ENCODE data around the gene BUB1. TPM values are rescaled to one million over a fixed set of nuclear protein-coding genes. Genes with fewer than 3 reads are reported as not detected.

BUB1 gene
- total and polyA plus RNA-seq, 4 experiments from 2014 or later, result 1.2 to 2.9 (median 1.7) TPM; not detected in 1

DNA sequence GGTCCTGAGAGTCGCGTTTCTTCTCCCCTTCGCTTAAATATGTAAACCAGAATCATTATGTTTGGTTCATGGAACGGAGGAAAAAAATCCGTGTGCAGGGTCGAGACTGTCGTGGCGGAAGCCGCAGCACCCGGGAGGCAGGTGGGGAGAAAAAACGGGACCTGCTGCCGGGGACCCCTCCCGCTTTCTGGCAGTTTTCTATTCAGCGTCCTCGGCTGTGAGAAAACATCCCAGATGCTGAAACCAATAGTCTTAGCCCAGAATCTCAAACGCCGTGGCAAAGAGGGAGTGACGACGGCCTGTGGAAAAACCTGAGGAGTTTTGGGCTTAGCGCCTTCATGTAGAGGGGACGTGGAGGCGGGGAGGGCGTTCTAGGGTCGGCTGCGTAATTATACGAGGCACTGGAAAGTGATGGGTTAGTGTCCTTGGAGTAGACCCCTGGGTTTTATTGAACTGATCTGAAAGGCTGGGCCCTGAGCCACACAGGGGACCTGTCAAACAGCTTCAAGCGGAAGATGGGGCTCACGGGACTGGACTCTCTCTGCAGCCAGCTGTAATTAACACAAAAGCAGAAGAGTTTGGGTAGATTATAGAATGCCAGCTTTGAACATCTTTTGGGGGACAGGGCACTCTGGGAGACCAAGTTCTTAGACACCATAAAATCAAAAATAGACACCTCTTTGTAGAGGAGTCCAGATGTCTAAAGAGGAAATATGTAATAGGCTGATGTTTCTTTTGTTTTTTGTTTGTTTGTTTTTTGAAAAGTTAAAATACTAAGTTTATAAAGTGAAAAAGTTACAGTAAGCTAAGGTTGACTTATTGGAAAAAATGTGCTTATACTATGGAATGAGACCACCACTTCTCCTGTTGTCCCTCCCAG lies 834 bp upstream of the BUB1 start:
- Mint-ChIP-seq H3K4me3 (peak overlapping the region; percentile 96 to 100 (median 98)), H3K36me3 (peaks cover 0 to 12% of the 10 kb centered on the region in 2 donors), H3K27ac (peak overlapping the region; percentile 87 to 98 (median 95)), H3K4me1 (peaks cover 15 to 40% (median 23%) of the 10 kb centered on the region in 4 donors), H3K9me3 (no peaks in the 10 kb centered on the region), H3K27me3 (no peaks in the 10 kb centered on the region)
- peak overlapping the region; percentile 72 for H3K27ac ChIP-seq (ENCODE audit: low read depth, low read length)
- ChIA-PET POLR2A (ENCODE audit: partially characterized antibody) (interaction anchor here (0.9 to 1.0 kb wide), 3 partner anchors 9 to 30 kb away, joined by 4 to 10 read pairs (median 4); no protein-coding TSS in a partner anchor), CTCF (ENCODE audit: partially characterized antibody) (interaction anchor here (0.9 to 1.8 kb wide), 5 partner anchors 9 to 134 kb away, joined by 3 to 7 read pairs (median 4); no protein-coding TSS in a partner anchor)
- H3K36me3 ChIP-seq (ENCODE audit: insufficient read depth, low read length), result no peaks in the 10 kb centered on the region
- H3K4me3 ChIP-seq (ENCODE audit: low read length in 2 of 2), result peak overlapping the region; percentile 98
- intact Hi-C loops (cut with micrococcal nuclease), result loop anchor here (1.0 to 10.0 kb wide), 3 partner anchors 21 to 1376 kb away; partner anchors contain the start of genes BCL2L11 and TMEM87B
- no peaks in the 10 kb centered on the region for H3K27me3 ChIP-seq (ENCODE audit: insufficient read depth, low read length)
- no peaks in the 10 kb centered on the region for H3K9me3 ChIP-seq (ENCODE audit: control insufficient read depth in 1 of 2, low read length in 2 of 2)
- peaks cover 27% of the 10 kb centered on the region for H3K4me1 ChIP-seq (ENCODE audit: insufficient read depth, low read length)
- peak in 1 of 5 donors; percentile 10 for DNase-seq

- ChIA-PET POLR2A (ENCODE audit: partially characterized antibody) (interaction anchor here (0.6 kb wide), 1 partner anchor 760 kb away, joined by 4 read pairs; no protein-coding TSS in a partner anchor), CTCF (ENCODE audit: partially characterized antibody) (no interaction called here)
- no peaks in the 10 kb centered on the region for H3K27me3 Mint-ChIP-seq
- H3K4me1 Mint-ChIP-seq, result peaks cover 15 to 40% (median 23%) of the 10 kb centered on the region in 4 donors
- no peaks in the 10 kb centered on the region for H3K9me3 ChIP-seq (ENCODE audit: control insufficient read depth in 1 of 2, low read length in 2 of 2)
- peak overlapping the region in 1 of 2 donors; percentile 98 for H3K4me3 ChIP-seq (ENCODE audit: low read length in 2 of 2)
- no peak for DNase-seq
- H3K4me1 ChIP-seq (ENCODE audit: insufficient read depth, low read length), result peaks cover 27% of the 10 kb centered on the region
- peak overlapping the region in 6 of 7 donors; percentile 52 to 92 (median 80) for H3K27ac Mint-ChIP-seq
- H3K27me3 ChIP-seq (ENCODE audit: insufficient read depth, low read length), result no peaks in the 10 kb centered on the region
- H3K36me3 ChIP-seq (ENCODE audit: insufficient read depth, low read length), result no peaks in the 10 kb centered on the region
- H3K36me3 Mint-ChIP-seq, result peaks cover 0 to 12% of the 10 kb centered on the region in 2 donors
- intact Hi-C loops (cut with micrococcal nuclease), result loop anchor here (10.0 kb wide), 2 partner anchors 448 to 1378 kb away; partner anchors contain the start of genes BCL2L11 and TMEM87B
- peak overlapping the region; percentile 86 to 100 (median 97) for H3K4me3 Mint-ChIP-seq
- no peaks in the 10 kb centered on the region for H3K9me3 Mint-ChIP-seq
- peak overlapping the region; percentile 72 for H3K27ac ChIP-seq (ENCODE audit: low read depth, low read length)
Measured at GRCh38 chr2:110677080-110677479, 783 bp downstream of the BUB1 start.

GRCh38 chr2:110675679-110676078 lies 2.2 kb downstream of the BUB1 start:
- H3K27me3 Mint-ChIP-seq, result no peaks in the 10 kb centered on the region
- no peaks in the 10 kb centered on the region for H3K9me3 Mint-ChIP-seq
- Histone ChIP-seq H3K4me1 (ENCODE audit: insufficient read depth, low read length) (peaks cover 27% of the 10 kb centered on the region), H3K9me3 (ENCODE audit: control insufficient read depth in 1 of 2, low read length in 2 of 2) (no peaks in the 10 kb centered on the region), H3K27me3 (ENCODE audit: insufficient read depth, low read length) (no peaks in the 10 kb centered on the region), H3K27ac (ENCODE audit: low read depth, low read length) (no peak overlapping the region), H3K36me3 (ENCODE audit: insufficient read depth, low read length) (no peaks in the 10 kb centered on the region), H3K4me3 (ENCODE audit: low read length in 2 of 2) (no peak overlapping the region)
- peaks cover 15 to 40% (median 23%) of the 10 kb centered on the region in 4 donors for H3K4me1 Mint-ChIP-seq
- ChIA-PET POLR2A (ENCODE audit: partially characterized antibody) (no interaction called here), CTCF (ENCODE audit: partially characterized antibody) (no interaction called here)
- peaks cover 0 to 12% of the 10 kb centered on the region in 2 donors for H3K36me3 Mint-ChIP-seq
- peak overlapping the region in 1 of 8 donors; percentile 70 for H3K4me3 Mint-ChIP-seq
- DNase-seq, result no peak
- peak overlapping the region in 1 of 7 donors; percentile 70 for H3K27ac Mint-ChIP-seq
- intact Hi-C loops (cut with micrococcal nuclease), result loop anchor here (10.0 kb wide), 2 partner anchors 449 to 1379 kb away; partner anchors contain the start of genes BCL2L11 and TMEM87B

- ChIA-PET POLR2A (ENCODE audit: partially characterized antibody) (no interaction called here), CTCF (ENCODE audit: partially characterized antibody) (no interaction called here)
- DNase-seq, result peak in 4 of 5 donors; percentile 10 to 50 (median 25)
- Histone ChIP-seq H3K4me1 (ENCODE audit: insufficient read depth, low read length) (peaks cover 27% of the 10 kb centered on the region), H3K27me3 (ENCODE audit: insufficient read depth, low read length) (no peaks in the 10 kb centered on the region), H3K4me3 (ENCODE audit: low read length in 2 of 2) (no peak overlapping the region), H3K36me3 (ENCODE audit: insufficient read depth, low read length) (no peaks in the 10 kb centered on the region), H3K9me3 (ENCODE audit: control insufficient read depth in 1 of 2, low read length in 2 of 2) (no peaks in the 10 kb centered on the region), H3K27ac (ENCODE audit: low read depth, low read length) (peak overlapping the region; percentile 20)
- H3K36me3 Mint-ChIP-seq, result peaks cover 0 to 12% of the 10 kb centered on the region in 2 donors
- H3K9me3 Mint-ChIP-seq, result no peaks in the 10 kb centered on the region
- peak overlapping the region; percentile 7 to 73 (median 56) for H3K27ac Mint-ChIP-seq
- H3K4me3 Mint-ChIP-seq, result peak overlapping the region; percentile 56 to 80 (median 70)
- peaks cover 15 to 40% (median 23%) of the 10 kb centered on the region in 4 donors for H3K4me1 Mint-ChIP-seq
- intact Hi-C loops (cut with micrococcal nuclease), result loop anchor here (10.0 kb wide), 2 partner anchors 450 to 1380 kb away; partner anchors contain the start of genes BCL2L11 and TMEM87B
- no peaks in the 10 kb centered on the region for H3K27me3 Mint-ChIP-seq
Measured at GRCh38 chr2:110674620-110675555, 3.0 kb downstream of the BUB1 start.

DNA sequence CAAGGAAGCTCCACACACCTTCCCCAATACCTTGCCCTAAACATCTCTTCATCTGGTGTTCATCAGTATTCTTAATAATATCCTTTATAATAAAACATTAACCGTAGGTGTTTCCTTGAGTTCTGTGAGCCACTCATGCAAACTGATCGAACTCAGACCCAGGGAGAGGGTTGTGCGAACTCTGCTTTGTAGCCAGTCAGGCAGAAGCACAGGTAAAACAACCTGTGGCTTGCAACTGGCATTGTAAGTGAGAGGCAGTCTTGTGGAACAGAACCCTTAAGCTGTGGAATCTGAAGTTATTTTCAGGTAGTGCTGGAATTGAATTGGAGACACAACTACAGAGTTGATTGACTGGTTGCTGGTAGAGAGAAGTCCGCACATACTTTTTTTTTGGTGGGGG lies 4.7 kb downstream of the BUB1 start:
- Histone ChIP-seq H3K27ac (ENCODE audit: low read depth, low read length) (no peak overlapping the region), H3K27me3 (ENCODE audit: insufficient read depth, low read length) (no peaks in the 10 kb centered on the region), H3K36me3 (ENCODE audit: insufficient read depth, low read length) (no peaks in the 10 kb centered on the region), H3K4me1 (ENCODE audit: insufficient read depth, low read length) (peaks cover 31% of the 10 kb centered on the region), H3K4me3 (ENCODE audit: low read length in 2 of 2) (no peak overlapping the region), H3K9me3 (ENCODE audit: control insufficient read depth in 1 of 2, low read length in 2 of 2) (no peaks in the 10 kb centered on the region)
- CTCF ChIA-PET (ENCODE audit: partially characterized antibody), result interaction anchor here (0.6 kb wide), 1 partner anchor 82 kb away, joined by 3 read pairs; no protein-coding TSS in a partner anchor
- DNase-seq, result no peak
- no peaks in the 10 kb centered on the region for H3K27me3 Mint-ChIP-seq
- peaks cover 0 to 5% of the 10 kb centered on the region in 2 donors for H3K36me3 Mint-ChIP-seq
- peaks cover 19 to 41% (median 29%) of the 10 kb centered on the region in 4 donors for H3K4me1 Mint-ChIP-seq
- POLR2A ChIA-PET (ENCODE audit: partially characterized antibody), result no interaction called here
- no peak overlapping the region for H3K4me3 Mint-ChIP-seq
- H3K9me3 Mint-ChIP-seq, result no peaks in the 10 kb centered on the region
- H3K27ac Mint-ChIP-seq, result no peak overlapping the region
- intact Hi-C loops (cut with micrococcal nuclease), result loop anchor here (10.0 kb wide), 2 partner anchors 452 to 1382 kb away; partner anchors contain the start of genes BCL2L11 and TMEM87B

DNA sequence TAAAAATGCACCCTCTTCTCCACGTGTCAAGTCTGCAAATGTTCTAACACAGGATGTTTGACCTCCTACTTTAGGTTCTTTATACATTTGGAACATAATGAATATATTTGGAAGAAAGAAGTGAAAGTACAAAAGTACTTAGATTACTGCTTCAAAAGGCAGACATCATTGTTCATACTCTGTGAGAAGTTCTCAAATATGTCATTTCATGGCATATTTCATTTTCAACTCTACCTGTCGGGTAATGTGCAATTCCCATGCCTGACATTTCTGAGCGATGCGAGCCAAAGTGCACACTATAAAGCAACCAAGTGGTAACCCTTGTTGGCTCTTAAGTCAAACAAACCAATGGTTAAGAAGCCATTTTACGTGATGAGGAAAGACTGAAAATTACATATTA lies 7.0 kb downstream of the BUB1 start:
- H3K36me3 ChIP-seq (ENCODE audit: insufficient read depth, low read length), result no peaks in the 10 kb centered on the region
- H3K27me3 ChIP-seq (ENCODE audit: insufficient read depth, low read length), result no peaks in the 10 kb centered on the region
- Mint-ChIP-seq H3K4me3 (no peak overlapping the region), H3K9me3 (no peaks in the 10 kb centered on the region), H3K36me3 (no peaks in the 10 kb centered on the region), H3K27me3 (no peaks in the 10 kb centered on the region), H3K4me1 (peaks cover 14 to 22% (median 18%) of the 10 kb centered on the region in 4 donors), H3K27ac (no peak overlapping the region)
- intact Hi-C loops (cut with micrococcal nuclease), result loop anchor here (10.0 kb wide), 2 partner anchors 454 to 1384 kb away; partner anchors contain the start of genes BCL2L11 and TMEM87B
- POLR2A ChIA-PET (ENCODE audit: partially characterized antibody), result no interaction called here
- H3K4me1 ChIP-seq (ENCODE audit: insufficient read depth, low read length), result peaks cover 28% of the 10 kb centered on the region
- no peaks in the 10 kb centered on the region for H3K9me3 ChIP-seq (ENCODE audit: control insufficient read depth in 1 of 2, low read length in 2 of 2)
- no peak overlapping the region for H3K27ac ChIP-seq (ENCODE audit: low read depth, low read length)
- no peak for DNase-seq
- no peak overlapping the region for H3K4me3 ChIP-seq (ENCODE audit: low read length in 2 of 2)
- CTCF ChIA-PET (ENCODE audit: partially characterized antibody), result no interaction called here
